Ascending aorta (tissue), 2 donors: ENCODE measurements around the gene ZBTB20. TPM values are rescaled to one million over a fixed set of nuclear protein-coding genes. Genes with fewer than 3 reads are reported as not detected.

Source experiments
- DNase-seq, 2 donors: peaks; one replicate each; pipeline ENCODE4 v3.0.0-alpha.2; 2019; ENCODE audit warnings: low spot score in 2 of 2
- H3K27ac ChIP-seq, 2 donors: fragments of 200-600 bp; sonication (generic); one replicate each; pipeline ENCODE4 v1.5.1; 2016 to 2017; ENCODE audit warnings: mild to moderate bottlenecking in 1 of 2
- H3K27me3 ChIP-seq: fragments of 200-600 bp; sonication (generic); one replicate; pipeline ENCODE4 v1.5.1; 2017
- H3K36me3 ChIP-seq, 2 donors: fragments of 200-600 bp; sonication (generic); one replicate each; pipeline ENCODE4 v1.5.1; 2016
- H3K4me1 ChIP-seq, 2 donors: fragments of 200-600 bp; sonication (generic); one replicate each; pipeline ENCODE4 v1.5.1; 2016 to 2017; ENCODE audit warnings: mild to moderate bottlenecking in 1 of 2
- H3K4me3 ChIP-seq, 2 donors: fragments of 200-600 bp; sonication (generic); one replicate each; pipeline ENCODE4 v1.5.1; 2016 to 2017; ENCODE audit warnings: mild to moderate bottlenecking in 1 of 2
- H3K9me3 ChIP-seq, 2 donors: fragments of 200-600 bp; sonication (generic); one replicate each; pipeline ENCODE4 v1.5.1; 2016
- intact Hi-C: fragments of 100-400 bp; cut with DNase I; formaldehyde crosslinking; loops from one replicate; pipeline ENCODE4 v1.15.1; 2023
- total RNA-seq: library from RNA; depleted of rRNA; stranded (reverse); fragments of >200 nt; gene quantifications from one replicate; pipeline ENCODE4 v1.1.0, GENCODE V29; 2016
- TF ChIP-seq, protein P1 (sequence below), 3 experiments: fragments of 200-600 bp in 2 of 3; fragments of 450-650 bp in 1 of 3; sonication (generic) in 2 of 3; IDR thresholded peaks; one replicate each; pipeline ENCODE4 v1.5.1; 2016 to 2019; ENCODE audit warnings: antibody characterized with exemption in 3 of 3, mild to moderate bottlenecking in 1 of 3, moderate library complexity in 1 of 3

The ZBTB20 gene
- total RNA-seq, 1 donor from 2014 or later, result 60.3 TPM

GRCh38 chr3:114411190-114411668 lies 735.9 kb downstream of the ZBTB20 start:
- no peaks in the 10 kb centered on the region for H3K36me3 ChIP-seq
- no peaks in the 10 kb centered on the region for H3K9me3 ChIP-seq
- peaks cover 0 to 23% of the 10 kb centered on the region in 2 donors for H3K4me1 ChIP-seq
- intact Hi-C loops, result no loop called here
- DNase-seq, result no peak
- H3K27me3 ChIP-seq, result no peaks in the 10 kb centered on the region
- TF ChIP-seq, protein P1, sequence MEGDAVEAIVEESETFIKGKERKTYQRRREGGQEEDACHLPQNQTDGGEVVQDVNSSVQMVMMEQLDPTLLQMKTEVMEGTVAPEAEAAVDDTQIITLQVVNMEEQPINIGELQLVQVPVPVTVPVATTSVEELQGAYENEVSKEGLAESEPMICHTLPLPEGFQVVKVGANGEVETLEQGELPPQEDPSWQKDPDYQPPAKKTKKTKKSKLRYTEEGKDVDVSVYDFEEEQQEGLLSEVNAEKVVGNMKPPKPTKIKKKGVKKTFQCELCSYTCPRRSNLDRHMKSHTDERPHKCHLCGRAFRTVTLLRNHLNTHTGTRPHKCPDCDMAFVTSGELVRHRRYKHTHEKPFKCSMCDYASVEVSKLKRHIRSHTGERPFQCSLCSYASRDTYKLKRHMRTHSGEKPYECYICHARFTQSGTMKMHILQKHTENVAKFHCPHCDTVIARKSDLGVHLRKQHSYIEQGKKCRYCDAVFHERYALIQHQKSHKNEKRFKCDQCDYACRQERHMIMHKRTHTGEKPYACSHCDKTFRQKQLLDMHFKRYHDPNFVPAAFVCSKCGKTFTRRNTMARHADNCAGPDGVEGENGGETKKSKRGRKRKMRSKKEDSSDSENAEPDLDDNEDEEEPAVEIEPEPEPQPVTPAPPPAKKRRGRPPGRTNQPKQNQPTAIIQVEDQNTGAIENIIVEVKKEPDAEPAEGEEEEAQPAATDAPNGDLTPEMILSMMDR (IDR thresholded peaks at IDR 0.05), result no peak
- H3K4me3 ChIP-seq, result no peak overlapping the region
- no peak overlapping the region for H3K27ac ChIP-seq

GRCh38 chr3:114408736-114409670 lies 738.1 kb downstream of the ZBTB20 start:
- Histone ChIP-seq H3K9me3 (no peaks in the 10 kb centered on the region), H3K27me3 (no peaks in the 10 kb centered on the region), H3K27ac (no peak overlapping the region), H3K4me1 (peaks cover 0 to 27% of the 10 kb centered on the region in 2 donors), H3K36me3 (no peaks in the 10 kb centered on the region), H3K4me3 (no peak overlapping the region)
- intact Hi-C loops, result no loop called here
- TF ChIP-seq, protein P1 (IDR thresholded peaks at IDR 0.05), result no peak
- no peak for DNase-seq

DNA sequence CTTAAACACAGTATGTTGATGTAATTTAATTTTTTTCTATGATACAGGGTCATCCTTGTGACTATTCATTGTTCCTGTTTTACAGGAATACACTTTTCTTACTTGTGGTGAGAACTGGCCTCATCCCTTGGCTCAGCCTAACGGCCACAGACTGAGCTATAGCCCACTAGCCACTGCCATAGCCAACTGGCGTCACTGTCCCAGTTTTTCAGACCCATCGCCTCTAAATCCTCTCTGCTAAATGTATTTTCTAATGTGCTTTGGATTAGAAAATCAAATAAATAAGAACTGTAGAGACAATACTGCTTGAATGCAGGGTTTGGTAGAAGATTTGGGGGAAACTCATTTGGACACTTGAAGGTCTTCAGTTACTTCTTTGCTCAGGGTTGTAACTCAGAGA lies 740.2 kb downstream of the ZBTB20 start:
- intact Hi-C loops, result no loop called here
- H3K27me3 ChIP-seq, result no peaks in the 10 kb centered on the region
- no peak overlapping the region for H3K27ac ChIP-seq
- TF ChIP-seq, protein P1 (IDR thresholded peaks at IDR 0.05), result no peak
- peaks cover 0 to 19% of the 10 kb centered on the region in 2 donors for H3K4me1 ChIP-seq
- H3K36me3 ChIP-seq, result no peaks in the 10 kb centered on the region
- no peak overlapping the region for H3K4me3 ChIP-seq
- H3K9me3 ChIP-seq, result no peaks in the 10 kb centered on the region
- no peak for DNase-seq

- peaks cover 0 to 13% of the 10 kb centered on the region in 2 donors for H3K4me1 ChIP-seq
- no peaks in the 10 kb centered on the region for H3K36me3 ChIP-seq
- no peak for DNase-seq
- TF ChIP-seq, protein P1 (IDR thresholded peaks at IDR 0.05), result no peak
- H3K9me3 ChIP-seq, result no peaks in the 10 kb centered on the region
- H3K27me3 ChIP-seq, result no peaks in the 10 kb centered on the region
- H3K27ac ChIP-seq, result no peak overlapping the region
- no peak overlapping the region for H3K4me3 ChIP-seq
- intact Hi-C loops, result no loop called here
Observed at GRCh38 chr3:114406286-114406685, 740.8 kb downstream of the ZBTB20 start.

- TF ChIP-seq, protein P1 (IDR thresholded peaks at IDR 0.05), result no peak
- no peak overlapping the region for H3K27ac ChIP-seq
Observed at GRCh38 chr3:114405202-114405990, 741.7 kb downstream of the ZBTB20 start.

More at GRCh38 chr3:114405202-114405990, 741.7 kb downstream of the ZBTB20 start:
- no peak overlapping the region for H3K4me3 ChIP-seq
- intact Hi-C loops, result no loop called here
- no peak for DNase-seq
- no peaks in the 10 kb centered on the region for H3K36me3 ChIP-seq
- no peaks in the 10 kb centered on the region for H3K27me3 ChIP-seq
- no peaks in the 10 kb centered on the region for H3K9me3 ChIP-seq
- H3K4me1 ChIP-seq, result peaks cover 0 to 5% of the 10 kb centered on the region in 2 donors
